Measurements from ENCODE around the gene CHST11. TPM values are rescaled to one million over a fixed set of nuclear protein-coding genes. Genes with fewer than 3 reads are reported as not detected.

The CHST11 gene
- total and polyA plus RNA-seq, 10 donors, result 5.2 to 65.1 (median 48.4) TPM

GRCh38 chr12:104785886-104786285, 329.1 kb downstream of the CHST11 start:
- intact Hi-C loops (cut with DNase I; ENCODE audit: low total_unique reads), result no loop called here
- 88 to 95% (median 91%) methylated on average over 5 of the region's 5 CpGs for WGBS, 5 donors
- Histone ChIP-seq H3K4me3 (no peak overlapping the region), H3K9me3 (peaks cover 0 to 7% (median 6%) of the 10 kb centered on the region in 8 donors), H3K27ac (no peak overlapping the region), H3K36me3 (no peaks in the 10 kb centered on the region), H3K4me1 (peaks cover 0 to 14% (median 9%) of the 10 kb centered on the region in 6 donors), H3K27me3 (replicated peaks in 1 of 7) (no peaks in the 10 kb centered on the region)
- TF ChIP-seq POLR2A (IDR thresholded peaks at IDR 0.05) (no peak), CTCF (IDR thresholded peaks at IDR 0.05 in 8 of 11, conservative IDR thresholded peaks at IDR 0.05 in 3 of 11) (no peak), POLR2AphosphoS5 (IDR thresholded peaks at IDR 0.05) (no peak)
- no peak for DNase-seq

GRCh38 chr12:104786352-104786751, 329.6 kb downstream of the CHST11 start:
- intact Hi-C loops (cut with DNase I; ENCODE audit: low total_unique reads), result no loop called here

GRCh38 chr12:104788840-104789271, 332.1 kb downstream of the CHST11 start:
- Histone ChIP-seq H3K4me1 (peaks cover 0 to 14% (median 9%) of the 10 kb centered on the region in 6 donors), H3K27ac (no peak overlapping the region), H3K36me3 (no peaks in the 10 kb centered on the region), H3K27me3 (replicated peaks in 1 of 7) (no peaks in the 10 kb centered on the region), H3K4me3 (no peak overlapping the region), H3K9me3 (no peaks in the 10 kb centered on the region)
- intact Hi-C loops (cut with DNase I; ENCODE audit: low total_unique reads), result no loop called here
- DNase-seq, result no peak
- TF ChIP-seq POLR2AphosphoS5 (IDR thresholded peaks at IDR 0.05), result no peak
- TF ChIP-seq POLR2A (IDR thresholded peaks at IDR 0.05), result no peak
- no peak for TF ChIP-seq CTCF (IDR thresholded peaks at IDR 0.05 in 8 of 11, conservative IDR thresholded peaks at IDR 0.05 in 3 of 11)

More at GRCh38 chr12:104786352-104786751, 329.6 kb downstream of the CHST11 start:
- Histone ChIP-seq H3K4me1 (peaks cover 0 to 14% (median 9%) of the 10 kb centered on the region in 6 donors), H3K9me3 (peaks cover 0 to 2% (median 1%) of the 10 kb centered on the region in 8 donors), H3K4me3 (no peak overlapping the region), H3K27ac (no peak overlapping the region), H3K27me3 (replicated peaks in 1 of 7) (no peaks in the 10 kb centered on the region), H3K36me3 (no peaks in the 10 kb centered on the region)
- no peak for DNase-seq
- 83 to 93% (median 90%) methylated on average over 5 of the region's 5 CpGs for WGBS, 5 donors
- no peak for TF ChIP-seq POLR2A (IDR thresholded peaks at IDR 0.05)
- no peak for TF ChIP-seq CTCF (IDR thresholded peaks at IDR 0.05 in 8 of 11, conservative IDR thresholded peaks at IDR 0.05 in 3 of 11)

- WGBS, 5 donors, result 52 to 72% (median 56%) methylated on average over 19 of the region's 19 CpGs
- Histone ChIP-seq H3K4me3 (peak overlapping the region in 1 of 8 donors; percentile 35), H3K9me3 (no peaks in the 10 kb centered on the region), H3K36me3 (no peaks in the 10 kb centered on the region), H3K27ac (no peak overlapping the region), H3K4me1 (peaks cover 0 to 14% (median 9%) of the 10 kb centered on the region in 6 donors), H3K27me3 (replicated peaks in 1 of 7) (no peaks in the 10 kb centered on the region)
- TF ChIP-seq POLR2A (IDR thresholded peaks at IDR 0.05), result no peak
- peak in 2 of 3 donors; percentile 23 to 25 for TF ChIP-seq POLR2AphosphoS5 (IDR thresholded peaks at IDR 0.05)
- TF ChIP-seq CTCF (IDR thresholded peaks at IDR 0.05 in 8 of 11, conservative IDR thresholded peaks at IDR 0.05 in 3 of 11), result peak; percentile 26 to 79 (median 68)
- peak; percentile 85 for DNase-seq
- intact Hi-C loops (cut with DNase I; ENCODE audit: low total_unique reads), result no loop called here
Measured at GRCh38 chr12:104790296-104791125, 333.8 kb downstream of the CHST11 start.

Data from spleen (tissue), 11 donors.